COLO668 (cell line): ENCODE measurements around the gene DCDC2.
A peak's percentile ranks its signal among the peaks of the same experiment; 100 is the strongest.
"Not testable (repeated sequence)": the region's sequence is repeated elsewhere in the genome, so short reads cannot be mapped to it uniquely, and the experiment has no call there.

ENCODE experiments used
- DNase-seq: peaks from one replicate; lab custom pipeline; 2025; ENCODE audit not compliant: unreplicated experiment; lab: John Stamatoyannopoulos, UW

DCDC2 gene

GRCh38 chr6:24329022-24329421 is 28.8 kb downstream of the DCDC2 start:
- no peak for DNase-seq

GRCh38 chr6:24327756-24328155 is 30.1 kb downstream of the DCDC2 start:
- DNase-seq = no peak

GRCh38 chr6:24325978-24326377 is 31.9 kb downstream of the DCDC2 start:
- no peak for DNase-seq

GRCh38 chr6:24324617-24325016 is 33.2 kb downstream of the DCDC2 start:
- DNase-seq = no peak

- DNase-seq = no peak
These were observed 34.1 kb downstream of the DCDC2 start for GRCh38 chr6:24323632-24324337.

- DNase-seq = no peak
These were observed 34.9 kb downstream of the DCDC2 start for GRCh38 chr6:24322924-24323323.

- not testable (repeated sequence) for DNase-seq
These were observed 35.4 kb downstream of the DCDC2 start for GRCh38 chr6:24322446-24322845.

- no peak for DNase-seq
These were observed 36.2 kb downstream of the DCDC2 start for GRCh38 chr6:24321538-24322162.

- DNase-seq = no peak
These were observed 44.4 kb downstream of the DCDC2 start for GRCh38 chr6:24313251-24314141.

- DNase-seq = not testable (repeated sequence)
These were observed 46.1 kb downstream of the DCDC2 start for GRCh38 chr6:24311775-24312174.

- DNase-seq = no peak
These were observed 50.0 kb downstream of the DCDC2 start for GRCh38 chr6:24307881-24308280.

- no peak for DNase-seq
These were observed 50.9 kb downstream of the DCDC2 start for GRCh38 chr6:24306936-24307335.

- DNase-seq = no peak
These were observed 51.8 kb downstream of the DCDC2 start for GRCh38 chr6:24306038-24306437.

GRCh38 chr6:24296944-24297343 is 60.9 kb downstream of the DCDC2 start:
- no peak for DNase-seq

GRCh38 chr6:24293852-24294251 is 64.0 kb downstream of the DCDC2 start:
- not testable (repeated sequence) for DNase-seq

- no peak for DNase-seq
These were observed 70.6 kb downstream of the DCDC2 start for GRCh38 chr6:24287239-24287638.

- DNase-seq = peak; percentile 38
These were observed 73.9 kb downstream of the DCDC2 start for GRCh38 chr6:24284006-24284405.

- peak; percentile 91 for DNase-seq
These were observed 74.5 kb downstream of the DCDC2 start for GRCh38 chr6:24283043-24283985.

- DNase-seq = no peak
These were observed 83.3 kb downstream of the DCDC2 start for GRCh38 chr6:24274441-24275083.
